COLO668 (cell line): ENCODE data around the gene CORO7.
A peak's percentile ranks its signal among the peaks of the same experiment; 100 is the strongest.
"Not testable (repeated sequence)": the region's sequence is repeated elsewhere in the genome, so short reads cannot be mapped to it uniquely, and the experiment has no call there.

Experiments used
- DNase-seq: peaks from one replicate; lab custom pipeline; 2025; ENCODE audit not compliant: unreplicated experiment; lab: John Stamatoyannopoulos, UW

The CORO7 gene

GRCh38 chr16:4340443-4340842, 76.0 kb downstream of the CORO7 start:
- DNase-seq, result no peak

GRCh38 chr16:4339909-4340308, 76.5 kb downstream of the CORO7 start:
- DNase-seq, result peak; percentile 38

DNA sequence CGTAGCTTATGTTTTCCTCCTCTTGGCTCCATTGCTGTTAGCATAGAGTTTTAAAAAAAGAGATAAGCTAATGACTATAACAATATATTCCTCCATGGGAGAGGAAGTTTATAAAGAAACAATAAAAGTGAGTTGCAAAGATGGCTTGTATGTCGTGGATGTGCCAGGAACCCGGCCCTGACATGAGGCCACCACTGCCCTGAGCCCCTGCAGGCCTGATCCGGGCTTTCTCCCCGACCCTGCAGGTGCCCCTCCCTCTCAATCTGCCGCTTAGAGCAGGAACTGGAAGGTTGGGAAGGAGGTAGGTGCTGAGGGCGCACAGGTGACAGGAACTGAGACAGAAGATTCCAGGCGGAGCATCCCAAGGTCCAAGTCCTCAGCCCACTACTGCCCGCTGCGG, 76.9 kb downstream of the CORO7 start:
- DNase-seq, result no peak

- no peak for DNase-seq
Observed at GRCh38 chr16:4338712-4339299, 77.6 kb downstream of the CORO7 start.

DNA sequence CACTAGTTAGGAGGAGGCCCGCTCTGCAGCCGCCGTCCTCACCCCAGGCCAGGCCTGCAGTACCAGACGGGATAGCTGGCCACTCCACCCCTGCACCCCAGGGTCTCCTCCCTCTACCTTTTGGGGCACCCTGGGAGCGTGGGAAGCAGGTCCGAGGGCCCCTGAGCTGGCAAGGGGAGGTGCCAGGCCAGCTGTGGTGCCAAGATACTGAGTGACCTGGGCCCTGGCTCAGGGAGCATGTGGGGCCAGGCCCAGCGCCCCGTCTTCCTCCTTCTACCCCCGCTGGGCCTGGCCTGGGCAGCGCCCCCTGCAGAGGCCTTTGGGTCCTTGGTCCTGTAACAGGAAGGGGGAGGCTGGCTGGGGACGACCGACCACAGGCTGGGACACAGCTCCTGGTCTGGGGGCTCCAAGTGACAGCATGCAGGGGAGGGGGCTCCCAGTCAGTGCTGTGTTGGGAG, 78.2 kb downstream of the CORO7 start:
- DNase-seq, result no peak

- no peak for DNase-seq
Observed at GRCh38 chr16:4337540-4338088, 78.8 kb downstream of the CORO7 start.

DNA sequence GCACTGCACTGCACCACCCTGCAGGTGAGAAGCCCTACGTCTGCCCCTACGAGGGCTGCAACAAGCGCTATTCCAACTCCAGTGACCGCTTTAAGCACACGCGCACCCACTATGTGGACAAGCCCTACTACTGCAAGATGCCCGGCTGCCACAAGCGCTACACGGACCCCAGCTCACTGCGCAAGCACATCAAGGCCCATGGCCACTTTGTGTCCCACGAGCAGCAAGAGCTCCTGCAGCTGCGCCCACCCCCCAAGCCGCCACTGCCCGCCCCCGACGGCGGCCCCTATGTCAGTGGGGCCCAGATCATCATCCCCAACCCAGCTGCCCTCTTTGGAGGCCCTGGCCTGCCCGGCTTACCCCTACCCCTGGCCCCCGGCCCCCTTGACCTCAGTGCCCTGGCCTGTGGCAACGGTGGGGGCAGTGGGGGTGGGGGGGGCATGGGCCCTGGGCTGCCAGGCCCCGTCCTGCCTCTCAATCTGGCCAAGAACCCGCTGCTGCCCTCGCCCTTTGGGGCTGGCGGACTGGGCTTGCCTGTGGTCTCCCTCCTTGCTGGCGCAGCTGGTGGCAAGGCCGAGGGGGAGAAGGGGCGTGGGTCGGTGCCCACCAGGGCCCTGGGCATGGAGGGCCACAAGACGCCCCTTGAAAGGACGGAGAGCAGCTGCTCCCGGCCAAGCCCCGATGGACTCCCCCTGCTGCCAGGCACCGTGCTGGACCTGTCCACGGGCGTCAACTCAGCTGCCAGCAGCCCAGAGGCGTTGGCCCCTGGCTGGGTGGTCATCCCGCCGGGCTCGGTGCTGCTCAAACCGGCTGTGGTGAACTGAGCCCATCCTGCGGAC, 79.5 kb downstream of the CORO7 start:
- DNase-seq, result no peak

DNA sequence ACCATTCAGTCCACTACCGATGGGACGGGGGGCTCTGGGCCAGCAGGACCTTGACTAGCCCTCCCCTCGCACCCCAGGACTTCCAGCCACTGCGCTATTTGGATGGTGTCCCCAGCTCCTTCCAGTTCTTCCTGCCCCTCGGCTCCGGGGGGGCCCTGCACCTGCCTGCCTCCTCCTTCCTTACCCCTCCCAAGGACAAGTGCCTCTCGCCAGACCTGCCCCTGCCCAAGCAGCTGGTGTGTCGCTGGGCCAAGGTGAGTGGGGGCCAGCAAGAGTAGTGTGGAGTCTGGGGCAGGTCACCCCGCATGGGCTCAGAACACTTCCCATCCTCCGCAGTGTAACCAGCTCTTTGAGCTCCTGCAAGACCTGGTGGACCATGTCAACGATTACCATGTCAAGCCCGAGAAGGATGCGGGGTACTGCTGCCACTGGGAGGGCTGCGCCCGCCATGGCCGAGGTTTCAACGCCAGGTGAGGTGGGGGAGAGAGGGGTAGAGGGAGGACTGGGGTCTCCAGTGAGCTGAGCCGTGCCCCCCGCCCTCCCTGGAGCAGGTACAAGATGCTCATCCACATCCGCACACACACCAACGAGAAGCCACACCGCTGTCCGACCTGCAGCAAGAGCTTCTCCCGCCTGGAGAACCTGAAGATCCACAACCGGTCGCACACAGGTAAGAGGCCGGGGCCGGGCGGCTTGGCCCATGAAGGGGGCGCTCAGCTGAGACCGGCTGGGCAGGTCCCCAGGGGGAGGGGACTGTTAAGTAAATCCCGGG, 81.5 kb downstream of the CORO7 start:
- DNase-seq, result no peak

DNA sequence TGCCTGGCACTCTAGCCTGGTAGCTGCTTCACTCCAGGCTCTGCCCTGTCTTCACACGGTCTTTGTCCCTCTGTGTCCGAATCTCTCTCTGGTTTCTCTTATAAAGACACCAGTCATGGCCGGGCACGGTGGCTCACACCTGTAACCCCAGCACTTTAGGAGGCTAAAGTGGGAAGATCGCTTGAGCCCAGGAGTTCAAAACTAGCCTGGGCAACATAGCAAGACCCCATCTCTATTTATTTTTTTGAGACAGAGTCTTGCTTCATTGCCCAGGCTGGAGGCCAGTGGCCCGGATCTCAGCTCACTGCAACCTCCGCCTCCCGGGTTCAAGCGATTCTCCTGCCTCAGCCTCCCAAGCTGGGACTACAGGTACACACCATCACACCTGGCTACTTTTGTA, 82.7 kb downstream of the CORO7 start:
- DNase-seq, result not testable (repeated sequence)

- DNase-seq, result no peak
Observed at GRCh38 chr16:4333308-4333638, 83.1 kb downstream of the CORO7 start.

- DNase-seq, result no peak
Observed at GRCh38 chr16:4332623-4333307, 83.6 kb downstream of the CORO7 start.

DNA sequence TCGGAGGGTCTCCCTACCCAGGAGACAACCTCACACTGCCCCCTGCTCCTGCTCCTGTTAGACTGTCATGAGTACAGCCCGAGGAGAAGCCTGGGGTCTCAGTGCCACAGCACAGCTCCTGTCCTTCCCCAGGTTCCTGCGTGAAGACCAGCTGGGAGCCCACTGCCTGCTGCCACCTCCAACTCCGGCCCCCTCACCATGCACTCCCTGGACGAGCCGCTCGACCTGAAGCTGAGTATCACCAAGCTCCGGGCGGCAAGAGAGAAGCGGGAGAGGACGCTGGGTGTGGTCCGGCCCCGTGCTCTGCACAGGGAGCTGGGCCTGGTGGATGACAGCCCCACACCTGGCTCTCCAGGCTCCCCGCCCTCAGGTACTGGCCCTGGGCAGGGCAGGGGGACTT, 84.3 kb downstream of the CORO7 start:
- no peak for DNase-seq

DNA sequence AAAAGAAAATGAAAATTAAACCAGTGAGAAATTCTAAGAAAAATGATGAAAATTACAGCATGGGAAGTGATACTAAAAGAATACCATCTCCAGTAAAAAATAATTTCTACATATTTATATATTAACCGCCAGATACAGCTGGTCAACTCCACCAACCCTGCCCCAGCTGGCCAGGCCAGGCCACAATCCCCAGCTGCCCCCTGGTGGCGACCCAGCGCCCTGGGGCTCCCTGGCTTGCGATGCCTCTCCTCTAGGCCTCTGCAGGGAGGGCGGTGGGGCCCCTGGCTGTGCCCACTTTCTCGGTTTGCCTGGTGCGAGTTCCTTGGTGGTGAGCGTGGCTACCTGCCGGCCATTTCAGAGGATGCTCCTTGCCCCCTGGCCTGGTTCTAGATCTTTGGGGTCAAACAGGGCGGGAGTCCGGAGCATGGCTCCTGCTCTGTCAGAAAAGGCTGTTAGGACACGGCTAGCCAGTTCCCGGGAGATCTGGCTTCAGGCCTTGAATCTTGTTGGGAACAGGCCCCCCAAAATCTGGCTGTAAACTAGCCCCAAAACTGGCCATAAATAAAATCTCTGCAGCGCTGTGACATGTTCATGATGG, 86.0 kb downstream of the CORO7 start:
- DNase-seq, result peak; percentile 75

DNA sequence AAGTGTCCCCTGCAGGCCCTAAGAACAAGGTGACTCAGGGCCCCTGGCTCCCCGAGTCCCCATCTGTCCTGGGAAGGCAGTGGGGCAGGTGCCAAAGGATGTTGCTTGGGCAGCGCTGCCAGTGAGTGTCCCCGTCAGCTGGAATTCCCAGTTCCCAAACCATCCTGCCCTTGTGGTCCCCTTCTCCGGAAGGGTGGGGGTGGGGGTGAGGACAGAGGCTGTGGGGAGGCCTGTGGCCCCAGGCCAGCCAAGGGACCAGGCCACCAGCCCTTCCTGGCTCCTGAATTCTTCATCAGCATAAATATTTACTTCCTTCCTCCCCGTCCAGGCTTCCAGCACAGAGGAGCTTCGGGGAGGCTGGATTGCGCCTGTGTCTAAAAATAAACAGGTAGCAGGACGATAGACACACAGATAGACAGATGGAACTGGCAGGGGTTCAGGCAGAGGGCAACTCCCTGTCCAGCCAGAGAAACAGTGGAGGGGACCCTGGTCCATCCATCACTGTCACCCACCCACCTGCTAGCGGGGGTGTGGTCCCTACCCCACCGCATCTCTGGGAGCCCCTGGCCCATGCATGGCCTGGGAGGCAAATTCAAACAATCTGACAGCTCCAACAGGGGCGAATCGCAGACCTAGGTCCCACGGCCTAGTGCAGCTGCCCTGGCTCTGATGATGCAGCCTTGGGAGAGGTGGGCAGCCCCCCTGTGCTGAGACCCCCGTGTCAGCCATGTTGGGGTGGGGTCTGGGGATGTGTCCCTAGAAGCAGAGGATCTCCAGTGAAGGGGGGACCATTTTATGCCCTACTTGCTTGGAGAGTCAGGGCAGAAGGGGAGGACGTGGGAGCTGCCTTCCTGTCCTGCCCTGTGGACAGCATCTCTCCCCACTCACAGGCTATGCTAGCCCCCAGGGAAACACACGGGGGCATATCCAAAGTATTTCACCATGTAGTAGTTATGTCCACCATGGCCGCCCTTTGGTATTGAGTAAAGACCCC, 87.3 kb downstream of the CORO7 start:
- peak; percentile 48 for DNase-seq

- DNase-seq, result peak; percentile 80
Observed at GRCh38 chr16:4328046-4328781, 88.2 kb downstream of the CORO7 start.

- peak; percentile 33 for DNase-seq
Observed at GRCh38 chr16:4327386-4328045, 88.9 kb downstream of the CORO7 start.

GRCh38 chr16:4325253-4325758, 91.1 kb downstream of the CORO7 start:
- DNase-seq, result no peak
